SK-N-MC (cell line): ENCODE data around the gene NEK11.

Experiments
- DNase-seq: peaks from one replicate; pipeline ENCODE4 v3.0.0-alpha.2; 2011; ENCODE audit warnings: low read depth, low spot score
- H3K27ac ChIP-seq: fragments of 200-600 bp; sonication (generic); 2 replicates; pipeline ENCODE4 v1.5.1; 2016; ENCODE audit warnings: mixed run types
- H3K36me3 ChIP-seq: fragments of 200-600 bp; sonication (generic); 2 replicates; pipeline ENCODE4 v1.6.1; 2017; ENCODE audit warnings: antibody characterized with exemption, low read length, mixed read lengths; ENCODE audit not compliant: insufficient read depth
- H3K4me3 ChIP-seq: fragments of 200-600 bp; sonication (generic); 2 replicates; pipeline ENCODE4 v1.5.1; 2016
- H3K9ac ChIP-seq: fragments of 200-600 bp; sonication (generic); 2 replicates; pipeline ENCODE4 v1.8.0; 2017; ENCODE audit warnings: mixed run types, mixed read lengths; ENCODE audit not compliant: insufficient read length
- H3K9me3 ChIP-seq: fragments of 200-600 bp; sonication (generic); 2 replicates; pipeline ENCODE4 v1.6.1; 2017; ENCODE audit warnings: low read depth, mild to moderate bottlenecking, antibody characterized with exemption, low read length, moderate library complexity, mixed read lengths
- EZH2 ChIP-seq: fragments of 200-600 bp; sonication (generic); IDR thresholded peaks from one replicate; pipeline ENCODE4 v1.6.1; 2017; ENCODE audit warnings: antibody characterized with exemption
- FOXP2 ChIP-seq: optimal IDR thresholded peaks from 2 replicates; pipeline ENCODE3; 2011; ENCODE audit warnings: mild to moderate bottlenecking, moderate library complexity; ENCODE audit not compliant: insufficient read depth; ENCODE audit errors: extremely low read length, control extremely low read depth
- POLR2AphosphoS5 ChIP-seq: IDR thresholded peaks from 2 replicates; pipeline ENCODE4 v1.6.1; 2012; ENCODE audit warnings: mild to moderate bottlenecking, low read depth, low read length, borderline replicate concordance

Gene NEK11

GRCh38 chr3:131285456-131285855, 258.8 kb downstream of the NEK11 start:
- Histone ChIP-seq H3K9me3 (no peaks in the 10 kb centered on the region), H3K9ac (no peak overlapping the region), H3K27ac (no peak overlapping the region), H3K4me3 (no peak overlapping the region), H3K36me3 (no peaks in the 10 kb centered on the region)
- TF ChIP-seq FOXP2 (no peak), EZH2 (no peak)
- no peak for DNase-seq

- Histone ChIP-seq H3K9me3 (no peaks in the 10 kb centered on the region), H3K9ac (no peak overlapping the region), H3K4me3 (no peak overlapping the region), H3K36me3 (no peaks in the 10 kb centered on the region), H3K27ac (no peak overlapping the region)
- DNase-seq, result no peak
- TF ChIP-seq FOXP2, result no peak
- TF ChIP-seq POLR2AphosphoS5, result no peak
Measured at GRCh38 chr3:131299836-131300235, 273.2 kb downstream of the NEK11 start.

- no peak for DNase-seq
- H3K27ac ChIP-seq, result no peak overlapping the region
- no peaks in the 10 kb centered on the region for H3K36me3 ChIP-seq
- no peaks in the 10 kb centered on the region for H3K9me3 ChIP-seq
- no peak overlapping the region for H3K4me3 ChIP-seq
- no peak overlapping the region for H3K9ac ChIP-seq
- TF ChIP-seq POLR2AphosphoS5 (no peak), FOXP2 (no peak), EZH2 (no peak)
Measured at GRCh38 chr3:131303848-131304247, 277.2 kb downstream of the NEK11 start.

DNA sequence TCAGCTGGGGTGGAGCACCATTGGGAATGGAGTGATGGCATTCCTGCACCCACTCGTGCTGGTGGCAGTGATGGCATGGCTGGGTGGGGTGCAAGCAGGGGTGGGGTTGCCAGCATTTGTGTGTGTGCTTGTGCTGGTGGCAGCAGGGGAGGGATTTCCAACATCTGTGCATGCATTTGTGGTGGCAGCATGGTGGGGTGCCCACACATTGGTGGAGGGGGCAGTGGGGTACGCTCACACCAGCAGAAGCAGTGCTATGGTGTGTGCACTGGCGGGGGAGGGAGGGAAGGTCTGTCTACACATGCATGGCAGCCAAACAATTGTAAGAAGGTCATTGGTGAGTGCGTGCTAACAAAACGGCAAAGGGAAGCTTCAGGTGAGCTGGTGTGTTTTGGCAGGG, 278.2 kb downstream of the NEK11 start:
- Histone ChIP-seq H3K4me3 (no peak overlapping the region), H3K36me3 (no peaks in the 10 kb centered on the region), H3K27ac (no peak overlapping the region), H3K9ac (no peak overlapping the region), H3K9me3 (no peaks in the 10 kb centered on the region)
- TF ChIP-seq POLR2AphosphoS5, result no peak
- no peak for TF ChIP-seq EZH2
- TF ChIP-seq FOXP2, result no peak
- DNase-seq, result no peak

DNA sequence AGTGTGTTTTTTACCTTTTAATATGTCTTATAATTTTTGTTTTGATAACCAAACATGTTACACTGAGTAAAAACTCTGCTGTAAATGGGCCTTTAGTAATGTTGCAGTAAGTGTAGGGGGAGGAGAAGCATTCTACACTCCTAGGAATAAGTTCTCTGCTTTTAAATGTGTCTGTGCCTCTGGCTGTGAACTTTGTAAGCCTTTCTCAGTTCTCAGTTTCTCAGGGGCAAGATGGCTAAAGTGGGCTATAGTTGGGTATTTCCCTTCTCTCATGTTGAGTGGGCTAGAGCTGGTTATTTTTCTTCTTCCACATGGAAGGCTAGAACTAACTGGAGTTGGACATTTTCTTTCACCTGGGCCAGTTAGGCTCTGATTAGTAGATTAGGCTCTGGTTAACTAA, 279.6 kb downstream of the NEK11 start:
- no peaks in the 10 kb centered on the region for H3K36me3 ChIP-seq
- TF ChIP-seq EZH2, result no peak
- TF ChIP-seq FOXP2, result no peak
- no peak for TF ChIP-seq POLR2AphosphoS5
- H3K4me3 ChIP-seq, result no peak overlapping the region
- H3K9ac ChIP-seq, result no peak overlapping the region
- no peak overlapping the region for H3K27ac ChIP-seq
- no peaks in the 10 kb centered on the region for H3K9me3 ChIP-seq
- no peak for DNase-seq

- Histone ChIP-seq H3K27ac (no peak overlapping the region), H3K36me3 (no peaks in the 10 kb centered on the region), H3K4me3 (no peak overlapping the region), H3K9ac (no peak overlapping the region), H3K9me3 (no peaks in the 10 kb centered on the region)
- TF ChIP-seq EZH2, result no peak
- no peak for TF ChIP-seq POLR2AphosphoS5
- TF ChIP-seq FOXP2, result no peak
- DNase-seq, result no peak
Measured at GRCh38 chr3:131314318-131314717, 287.6 kb downstream of the NEK11 start.

DNA sequence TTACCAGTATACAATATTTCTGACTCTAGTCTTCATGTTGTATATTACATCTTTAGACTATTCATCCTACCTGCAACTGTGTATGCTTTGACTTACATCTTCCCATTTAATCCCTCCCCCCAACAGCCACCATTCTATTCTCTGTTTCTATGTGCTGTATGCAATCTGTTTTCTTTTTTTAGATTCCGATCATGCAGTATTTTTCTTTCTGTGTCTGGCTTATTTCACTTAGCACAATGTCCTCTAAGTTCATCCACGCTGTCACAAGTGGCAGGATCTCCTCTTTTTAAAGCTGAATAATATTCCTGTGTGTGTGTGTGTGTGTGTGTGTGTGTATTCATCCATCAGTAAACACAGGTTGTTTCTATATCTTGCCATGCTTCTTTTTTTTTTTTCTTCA, 288.5 kb downstream of the NEK11 start:
- Histone ChIP-seq H3K9ac (no peak overlapping the region), H3K4me3 (no peak overlapping the region), H3K36me3 (no peaks in the 10 kb centered on the region), H3K9me3 (no peaks in the 10 kb centered on the region), H3K27ac (no peak overlapping the region)
- no peak for DNase-seq
- TF ChIP-seq FOXP2 (no peak), EZH2 (no peak), POLR2AphosphoS5 (no peak)

GRCh38 chr3:131317667-131318066, 291.0 kb downstream of the NEK11 start:
- H3K36me3 ChIP-seq, result no peaks in the 10 kb centered on the region
- no peak overlapping the region for H3K4me3 ChIP-seq
- H3K27ac ChIP-seq, result no peak overlapping the region
- DNase-seq, result no peak
- no peaks in the 10 kb centered on the region for H3K9me3 ChIP-seq
- H3K9ac ChIP-seq, result no peak overlapping the region
- TF ChIP-seq POLR2AphosphoS5 (no peak), FOXP2 (no peak), EZH2 (no peak)

GRCh38 chr3:131323014-131323413, 296.3 kb downstream of the NEK11 start:
- no peak overlapping the region for H3K9ac ChIP-seq
- H3K4me3 ChIP-seq, result no peak overlapping the region
- H3K27ac ChIP-seq, result no peak overlapping the region
- no peaks in the 10 kb centered on the region for H3K36me3 ChIP-seq
- no peaks in the 10 kb centered on the region for H3K9me3 ChIP-seq
- DNase-seq, result no peak
- TF ChIP-seq POLR2AphosphoS5 (no peak), FOXP2 (no peak), EZH2 (no peak)
